ENCODE results near the gene LRRC56.

LRRC56 gene

GRCh38 chr11:506238-506994 is 30.9 kb upstream of the LRRC56 start (continued):
- TF ChIP-seq PATZ1 (tag by site-specific recombination; IDR thresholded peaks at IDR 0.05) (peak; percentile 48; the same call in 1 of the 2 replicates), ZNF561 (tag by site-specific recombination; IDR thresholded peaks at IDR 0.05; ENCODE audit: borderline replicate concordance) (peak; percentile 31; the same call in 1 of the 2 replicates), KLF16 (tag by site-specific recombination; IDR thresholded peaks at IDR 0.05) (peak; percentile 53), KLF8 (tag by site-specific recombination; IDR thresholded peaks at IDR 0.05) (peak; percentile 83; the same call in 1 of the 2 replicates), GLIS2 (tag by site-specific recombination; IDR thresholded peaks at IDR 0.05) (peak; percentile 57), ZNF37A (tag by site-specific recombination; IDR thresholded peaks at IDR 0.05) (no peak), ZNF488 (tag by site-specific recombination; IDR thresholded peaks at IDR 0.05) (no peak), ZNF555 (tag by site-specific recombination; conservative IDR thresholded peaks at IDR 0.05) (no peak), ZSCAN5A (tag by site-specific recombination; IDR thresholded peaks at IDR 0.05) (no peak), ZNF211 (tag by site-specific recombination; IDR thresholded peaks at IDR 0.05; ENCODE audit: low read depth) (no peak), ZNF768 (tag by site-specific recombination; IDR thresholded peaks at IDR 0.05) (no peak), ZNF341 (tag by site-specific recombination; IDR thresholded peaks at IDR 0.05; ENCODE audit: low read depth) (peak; percentile 99), ZNF626 (tag by site-specific recombination; IDR thresholded peaks at IDR 0.05) (no peak), ZNF23 (tag by site-specific recombination; IDR thresholded peaks at IDR 0.05; ENCODE audit: borderline replicate concordance) (no peak), PRDM4 (tag by site-specific recombination; IDR thresholded peaks at IDR 0.05) (no peak), ZBTB20 (tag by site-specific recombination; IDR thresholded peaks at IDR 0.05) (peak; percentile 82), ZNF324 (tag by site-specific recombination; IDR thresholded peaks at IDR 0.05) (no peak), ZSCAN18 (tag by site-specific recombination; IDR thresholded peaks at IDR 0.05) (no peak), ZBTB48 (tag by site-specific recombination; IDR thresholded peaks at IDR 0.05) (peak; percentile 91), ZNF560 (tag by site-specific recombination; IDR thresholded peaks at IDR 0.05; ENCODE audit: borderline replicate concordance) (no peak), ZNF10 (tag by site-specific recombination; IDR thresholded peaks at IDR 0.05) (no peak), INSM2 (tag by site-specific recombination; IDR thresholded peaks at IDR 0.05) (no peak), ZNF2 (tag by site-specific recombination; IDR thresholded peaks at IDR 0.05) (peak; percentile 31; the same call in 1 of the 2 replicates), ZNF623 (tag by site-specific recombination; IDR thresholded peaks at IDR 0.05) (no peak), ZNF274 (IDR thresholded peaks at IDR 0.05; ENCODE audit: low read length) (no peak), ZNF274 (tag by site-specific recombination; IDR thresholded peaks at IDR 0.05; ENCODE audit: borderline replicate concordance) (no peak), ZNF639 (tag by site-specific recombination; IDR thresholded peaks at IDR 0.05) (no peak; the same call in 1 of the 2 replicates), ZFP69B (tag by site-specific recombination; IDR thresholded peaks at IDR 0.05) (no peak), ZNF501 (tag by site-specific recombination; IDR thresholded peaks at IDR 0.05) (peak; percentile 30; the same call in 1 of the 2 replicates)

Measured in HEK293 (cell line).